ENCODE data around the gene ANTXR2. TPM values are rescaled to one million over a fixed set of nuclear protein-coding genes. Genes with fewer than 3 reads are reported as not detected.

ANTXR2 gene
- total RNA-seq, 1 donor from 2014 or later = 28.3 TPM

GRCh38 chr4:80043541-80043940, 29.5 kb downstream of the ANTXR2 start:
- Histone ChIP-seq H3K9ac (no peak overlapping the region), H3K27ac (no peak overlapping the region), H3K36me3 (no peaks in the 10 kb centered on the region), H3K4me1 (no peaks in the 10 kb centered on the region), H3K9me3 (ENCODE audit: low read depth) (no peaks in the 10 kb centered on the region), H2AFZ (replicated peaks) (no peak overlapping the region), H3F3A (ENCODE audit: low read depth) (no peaks in the 10 kb centered on the region), H3K79me2 (ENCODE audit: low read depth) (no peaks in the 10 kb centered on the region), H3K27me3 (no peaks in the 10 kb centered on the region), H4K20me1 (ENCODE audit: low read depth) (no peaks in the 10 kb centered on the region), H3K4me2 (no peak overlapping the region), H3K4me3 (no peak overlapping the region)
- no peak for DNase-seq (ENCODE audit: low spot score)
- H3K9me3 Mint-ChIP-seq = no peaks in the 10 kb centered on the region
- TF ChIP-seq, protein P1, sequence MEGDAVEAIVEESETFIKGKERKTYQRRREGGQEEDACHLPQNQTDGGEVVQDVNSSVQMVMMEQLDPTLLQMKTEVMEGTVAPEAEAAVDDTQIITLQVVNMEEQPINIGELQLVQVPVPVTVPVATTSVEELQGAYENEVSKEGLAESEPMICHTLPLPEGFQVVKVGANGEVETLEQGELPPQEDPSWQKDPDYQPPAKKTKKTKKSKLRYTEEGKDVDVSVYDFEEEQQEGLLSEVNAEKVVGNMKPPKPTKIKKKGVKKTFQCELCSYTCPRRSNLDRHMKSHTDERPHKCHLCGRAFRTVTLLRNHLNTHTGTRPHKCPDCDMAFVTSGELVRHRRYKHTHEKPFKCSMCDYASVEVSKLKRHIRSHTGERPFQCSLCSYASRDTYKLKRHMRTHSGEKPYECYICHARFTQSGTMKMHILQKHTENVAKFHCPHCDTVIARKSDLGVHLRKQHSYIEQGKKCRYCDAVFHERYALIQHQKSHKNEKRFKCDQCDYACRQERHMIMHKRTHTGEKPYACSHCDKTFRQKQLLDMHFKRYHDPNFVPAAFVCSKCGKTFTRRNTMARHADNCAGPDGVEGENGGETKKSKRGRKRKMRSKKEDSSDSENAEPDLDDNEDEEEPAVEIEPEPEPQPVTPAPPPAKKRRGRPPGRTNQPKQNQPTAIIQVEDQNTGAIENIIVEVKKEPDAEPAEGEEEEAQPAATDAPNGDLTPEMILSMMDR (IDR thresholded peaks at IDR 0.05) = no peak
- TF ChIP-seq EZH2 (IDR thresholded peaks at IDR 0.05) (no peak), EZH2phosphoT487 (IDR thresholded peaks at IDR 0.05) (no peak)
- H3K27ac Mint-ChIP-seq = no peak overlapping the region
- no peaks in the 10 kb centered on the region for H3K4me1 Mint-ChIP-seq
- no peak overlapping the region for H3K4me3 Mint-ChIP-seq
- H3K36me3 Mint-ChIP-seq = peaks cover 5% of the 10 kb centered on the region
- H3K27me3 Mint-ChIP-seq (ENCODE audit: insufficient read depth, low read depth) = no peaks in the 10 kb centered on the region

GRCh38 chr4:80042821-80043220, 30.2 kb downstream of the ANTXR2 start:
- H3K27ac ChIP-seq = no peak overlapping the region
- no peaks in the 10 kb centered on the region for H3K36me3 ChIP-seq
- H3K27me3 Mint-ChIP-seq (ENCODE audit: insufficient read depth, low read depth) = no peaks in the 10 kb centered on the region
- H3K4me2 ChIP-seq = no peak overlapping the region
- no peaks in the 10 kb centered on the region for H3K79me2 ChIP-seq (ENCODE audit: low read depth)
- H3F3A ChIP-seq (ENCODE audit: low read depth) = no peaks in the 10 kb centered on the region
- H3K36me3 Mint-ChIP-seq = peaks cover 5% of the 10 kb centered on the region
- H3K9me3 Mint-ChIP-seq = no peaks in the 10 kb centered on the region
- no peaks in the 10 kb centered on the region for H3K9me3 ChIP-seq (ENCODE audit: low read depth)
- H2AFZ ChIP-seq (replicated peaks) = no peak overlapping the region
- H4K20me1 ChIP-seq (ENCODE audit: low read depth) = no peaks in the 10 kb centered on the region
- H3K4me1 Mint-ChIP-seq = no peaks in the 10 kb centered on the region
- no peaks in the 10 kb centered on the region for H3K4me1 ChIP-seq
- no peak overlapping the region for H3K4me3 ChIP-seq
- H3K27me3 ChIP-seq = no peaks in the 10 kb centered on the region
- TF ChIP-seq EZH2phosphoT487 (IDR thresholded peaks at IDR 0.05) = no peak
- TF ChIP-seq, protein P1 (IDR thresholded peaks at IDR 0.05) = no peak
- TF ChIP-seq EZH2 (IDR thresholded peaks at IDR 0.05) = no peak
- H3K9ac ChIP-seq = no peak overlapping the region
- DNase-seq (ENCODE audit: low spot score) = no peak
- no peak overlapping the region for H3K27ac Mint-ChIP-seq
- H3K4me3 Mint-ChIP-seq = no peak overlapping the region

DNA sequence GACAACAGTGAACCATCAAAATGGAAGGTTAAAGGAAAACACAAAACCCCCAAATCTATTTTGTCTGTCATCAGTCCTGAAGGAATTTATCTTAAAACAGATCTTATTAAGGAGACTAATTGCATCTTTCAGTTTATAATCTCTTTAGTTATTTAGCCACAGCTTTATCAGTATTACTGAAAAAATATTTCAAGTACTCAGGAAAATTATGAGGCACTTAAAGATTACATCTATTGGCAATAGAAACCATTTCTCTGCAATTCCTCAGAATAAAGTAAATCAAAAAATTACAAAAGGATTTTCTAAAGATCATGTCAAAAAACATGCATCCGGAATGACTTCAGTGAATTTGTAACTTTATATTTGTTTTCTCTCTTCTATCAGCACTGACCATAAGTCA, 35.2 kb downstream of the ANTXR2 start:
- H3F3A ChIP-seq (ENCODE audit: low read depth) = no peaks in the 10 kb centered on the region
- no peak overlapping the region for H3K4me3 ChIP-seq
- no peak overlapping the region for H3K4me2 ChIP-seq
- Mint-ChIP-seq H3K27me3 (ENCODE audit: insufficient read depth, low read depth) (no peaks in the 10 kb centered on the region), H3K9me3 (no peaks in the 10 kb centered on the region), H3K36me3 (no peaks in the 10 kb centered on the region), H3K4me1 (peaks cover 3% of the 10 kb centered on the region), H3K4me3 (no peak overlapping the region), H3K27ac (no peak overlapping the region)
- H3K27me3 ChIP-seq = no peaks in the 10 kb centered on the region
- DNase-seq (ENCODE audit: low spot score) = no peak
- no peak overlapping the region for H2AFZ ChIP-seq (replicated peaks)
- H3K36me3 ChIP-seq = no peaks in the 10 kb centered on the region
- TF ChIP-seq EZH2phosphoT487 (IDR thresholded peaks at IDR 0.05) (no peak), EZH2 (IDR thresholded peaks at IDR 0.05) (no peak)
- TF ChIP-seq, protein P1 (IDR thresholded peaks at IDR 0.05) = no peak
- H3K79me2 ChIP-seq (ENCODE audit: low read depth) = no peaks in the 10 kb centered on the region
- no peaks in the 10 kb centered on the region for H4K20me1 ChIP-seq (ENCODE audit: low read depth)
- no peaks in the 10 kb centered on the region for H3K9me3 ChIP-seq (ENCODE audit: low read depth)
- no peak overlapping the region for H3K9ac ChIP-seq
- H3K27ac ChIP-seq = no peak overlapping the region
- H3K4me1 ChIP-seq = no peaks in the 10 kb centered on the region

All from neural progenitor cell (in vitro differentiated cells).